Body of pancreas (tissue), 4 donors: Measurements from ENCODE around the gene TTC21B. TPM values are rescaled to one million over a fixed set of nuclear protein-coding genes. Genes with fewer than 3 reads are reported as not detected.

Experiments used
- ATAC-seq: fragments of 150-250 bp; one replicate; pipeline ENCODE4 v1.9.1; 2016
- DNase-seq, 4 donors: peaks; one replicate each; pipeline ENCODE4 v3.0.0-alpha.2; 2019
- H3K27ac ChIP-seq, 4 donors: fragments of 200-600 bp; sonication (generic); 1 replicate in 3 of 4; 2 replicates in 1 of 4; pipeline versions ENCODE4 v1.5.1 to v1.6.1; 2016 to 2019; ENCODE audit warnings: mild to moderate bottlenecking in 1 of 4, mixed read lengths in 1 of 4, moderate library complexity in 1 of 4
- H3K27me3 ChIP-seq, 2 donors: fragments of 200-600 bp; sonication (generic); one replicate each; pipeline ENCODE4 v1.6.0; 2016; ENCODE audit warnings: mild to moderate bottlenecking in 1 of 2
- H3K36me3 ChIP-seq, 2 donors: fragments of 200-600 bp; sonication (generic); replicated peaks in 1 of 2; 2 replicates each; pipeline ENCODE4 v1.5.1; 2016; ENCODE audit warnings: low read depth in 2 of 2; ENCODE audit not compliant: insufficient read depth in 1 of 2
- H3K4me1 ChIP-seq: fragments of 200-600 bp; sonication (generic); one replicate; pipeline ENCODE4 v1.6.0; 2016
- H3K4me3 ChIP-seq, 2 donors: fragments of 200-600 bp; sonication (generic); 1 replicate in 1 of 2; 2 replicates in 1 of 2; pipeline ENCODE4 v1.5.1; 2016 to 2019
- H3K9me3 ChIP-seq, 3 donors: fragments of 200-600 bp; sonication (generic); 1 replicate in 2 of 3; 2 replicates in 1 of 3; pipeline ENCODE4 v1.5.1; 2016
- CTCF ChIP-seq, 7 experiments: fragments of 450-650 bp in 4 of 7; fragments of 200-600 bp in 3 of 7; sonication (generic) in 3 of 7; IDR thresholded peaks; one replicate each; pipeline ENCODE4 v1.5.1; 2016 to 2019; ENCODE audit warnings: antibody characterized with exemption in 7 of 7
- POLR2A ChIP-seq, 3 donors: fragments of 450-650 bp; IDR thresholded peaks; one replicate each; pipeline ENCODE4 v1.6.1; 2016; ENCODE audit warnings: antibody characterized with exemption in 3 of 3, mild to moderate bottlenecking in 2 of 3
- WGBS, 2 donors: methylation state at CpG; one replicate each; pipeline ENCODE4 v1.1.5; 2017; 5-methylcytosine and 5-hydroxymethylcytosine counted together
- intact Hi-C: fragments of 100-400 bp; cut with DNase I; formaldehyde crosslinking; loops from one replicate; pipeline ENCODE4 v1.15.1; 2023
- total RNA-seq, 2 donors: library from RNA; depleted of rRNA; stranded (reverse); fragments of >200 nt; gene quantifications; one replicate each; pipeline ENCODE4 v1.1.0, GENCODE V29; 2016

TTC21B gene
- total RNA-seq, 2 donors from 2014 or later: 27.4 to 29.3 TPM

- Histone ChIP-seq H3K4me1 (peaks cover 34% of the 10 kb centered on the region), H3K9me3 (no peaks in the 10 kb centered on the region), H3K27ac (peak overlapping the region; percentile 87 to 96 (median 90)), H3K36me3 (no peaks in the 10 kb centered on the region), H3K27me3 (no peaks in the 10 kb centered on the region), H3K4me3 (peak overlapping the region; percentile 45 to 99)
- peak; percentile 52 for ATAC-seq
- no peak for DNase-seq
- WGBS, 2 donors: 0 to 1% methylated on average over 8 to 24 of the region's 24 CpGs
- intact Hi-C loops: loop anchor here (10.0 kb wide), 1 partner anchor 172 kb away; the partner anchor contains the start of gene SCN1A
- TF ChIP-seq POLR2A (IDR thresholded peaks at IDR 0.05) (no peak), CTCF (IDR thresholded peaks at IDR 0.05) (no peak)
These were observed 296 bp downstream of the TTC21B start for GRCh38 chr2:165953306-165953654.

- Histone ChIP-seq H3K4me3 (peak overlapping the region; percentile 45 to 99), H3K27me3 (no peaks in the 10 kb centered on the region), H3K4me1 (peaks cover 34% of the 10 kb centered on the region), H3K27ac (peak overlapping the region in 3 of 4 donors; percentile 87 to 96 (median 91)), H3K36me3 (no peaks in the 10 kb centered on the region), H3K9me3 (no peaks in the 10 kb centered on the region)
- ATAC-seq (no peak), DNase-seq (no peak)
- intact Hi-C loops: loop anchor here (10.0 kb wide), 1 partner anchor 172 kb away; the partner anchor contains the start of gene SCN1A
- TF ChIP-seq POLR2A (IDR thresholded peaks at IDR 0.05): no peak
- TF ChIP-seq CTCF (IDR thresholded peaks at IDR 0.05): no peak
- WGBS, 2 donors: 6 to 8% methylated on average over 4 of the region's 4 CpGs
These were observed 800 bp downstream of the TTC21B start for GRCh38 chr2:165952741-165953211.

- Histone ChIP-seq H3K36me3 (no peaks in the 10 kb centered on the region), H3K4me1 (peaks cover 34% of the 10 kb centered on the region), H3K4me3 (no peak overlapping the region), H3K9me3 (no peaks in the 10 kb centered on the region), H3K27me3 (no peaks in the 10 kb centered on the region), H3K27ac (no peak overlapping the region)
- WGBS, 2 donors: 0% methylated on average over 1 of the region's 1 CpG
- no peak for TF ChIP-seq POLR2A (IDR thresholded peaks at IDR 0.05)
- TF ChIP-seq CTCF (IDR thresholded peaks at IDR 0.05): no peak
- ATAC-seq: no peak
- DNase-seq: no peak
- intact Hi-C loops: loop anchor here (10.0 kb wide), 1 partner anchor 173 kb away; the partner anchor contains the start of gene SCN1A
These were observed 1.5 kb downstream of the TTC21B start for GRCh38 chr2:165952085-165952484.

- DNase-seq (no peak), ATAC-seq (no peak)
- intact Hi-C loops: loop anchor here (10.0 kb wide), 1 partner anchor 174 kb away; the partner anchor contains the start of gene SCN1A
- Histone ChIP-seq H3K9me3 (no peaks in the 10 kb centered on the region), H3K4me1 (peaks cover 34% of the 10 kb centered on the region), H3K27ac (no peak overlapping the region), H3K4me3 (no peak overlapping the region), H3K36me3 (no peaks in the 10 kb centered on the region), H3K27me3 (no peaks in the 10 kb centered on the region)
- no peak for TF ChIP-seq POLR2A (IDR thresholded peaks at IDR 0.05)
- no peak for TF ChIP-seq CTCF (IDR thresholded peaks at IDR 0.05)
- 93 to 96% methylated on average over 3 of the region's 3 CpGs for WGBS, 2 donors
These were observed 3.1 kb downstream of the TTC21B start for GRCh38 chr2:165950438-165950837.

GRCh38 chr2:165941827-165942226 is 11.7 kb downstream of the TTC21B start:
- WGBS, 2 donors: 88 to 99% methylated on average over 1 of the region's 1 CpG
- H3K36me3 ChIP-seq: peaks cover 8 to 11% of the 10 kb centered on the region in 2 donors
- intact Hi-C loops: no loop called here

More at GRCh38 chr2:165941827-165942226, 11.7 kb downstream of the TTC21B start:
- H3K27me3 ChIP-seq: no peaks in the 10 kb centered on the region
- TF ChIP-seq CTCF (IDR thresholded peaks at IDR 0.05) (no peak), POLR2A (IDR thresholded peaks at IDR 0.05) (no peak)
- no peaks in the 10 kb centered on the region for H3K9me3 ChIP-seq
- no peaks in the 10 kb centered on the region for H3K4me1 ChIP-seq
- H3K4me3 ChIP-seq: no peak overlapping the region
- DNase-seq: no peak
- no peak for ATAC-seq
- H3K27ac ChIP-seq: no peak overlapping the region
